ENCODE results near the gene SORBS1. TPM values are rescaled to one million over a fixed set of nuclear protein-coding genes. Genes with fewer than 3 reads are reported as not detected.

The SORBS1 gene
- total RNA-seq, 1 experiment from 2014 or later: 39.9 TPM

DNA sequence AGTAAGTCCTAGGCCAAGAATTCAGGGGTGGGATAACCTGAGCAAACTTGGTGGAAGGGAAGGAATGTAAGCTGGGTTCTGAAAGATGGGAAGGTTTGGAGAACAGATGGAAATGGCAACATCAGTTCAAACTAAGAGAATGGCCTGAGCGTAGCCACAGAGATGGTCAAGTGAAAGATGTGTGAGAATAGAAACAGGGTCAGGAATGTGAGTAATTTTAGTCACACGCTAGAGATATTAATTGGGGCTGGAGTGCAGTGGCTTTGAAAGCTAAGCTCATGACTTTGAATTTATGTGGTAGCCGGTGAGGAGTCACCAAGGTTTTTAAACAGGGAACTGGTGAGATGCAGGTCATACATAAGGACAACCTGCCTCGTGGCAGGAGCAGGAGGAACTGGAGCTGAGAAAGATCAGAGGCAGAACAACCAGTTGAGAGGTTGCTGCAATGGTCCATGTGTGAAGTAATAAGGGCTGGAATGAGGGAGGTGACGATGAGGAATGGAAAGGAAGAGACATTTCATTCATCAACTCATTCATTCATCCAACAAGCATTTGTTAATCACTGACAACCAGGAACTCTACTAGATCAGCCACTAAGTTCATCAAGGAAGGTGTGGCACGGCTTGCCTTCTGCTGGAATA lies 12.9 kb upstream of the SORBS1 start:
- Mint-ChIP-seq H3K36me3 (no peaks in the 10 kb centered on the region), H3K9me3 (no peaks in the 10 kb centered on the region), H3K27ac (no peak overlapping the region), H3K4me3 (no peak overlapping the region), H3K27me3 (ENCODE audit: low read depth) (no peaks in the 10 kb centered on the region), H3K4me1 (peaks cover 4% of the 10 kb centered on the region; the same call in 1 of the 2 replicates)
- DNase-seq (ENCODE audit: low spot score) (no peak), ATAC-seq (no peak)
- CTCF ChIA-PET: interaction anchor here (0.5 kb wide), 1 partner anchor 24 kb away, joined by 3 read pairs; no protein-coding TSS in a partner anchor
- POLR2A ChIA-PET: no interaction called here
- no peak for TF ChIP-seq ZNF671 (CRISPR knock-in tag; IDR thresholded peaks at IDR 0.05)
- TF ChIP-seq ZBTB21 (CRISPR knock-in tag; IDR thresholded peaks at IDR 0.05; ENCODE audit: borderline replicate concordance): no peak
- TF ChIP-seq ZNF219 (CRISPR knock-in tag; IDR thresholded peaks at IDR 0.05; ENCODE audit: borderline replicate concordance): no peak

GRCh38 chr10:95573527-95573926 lies 12.4 kb upstream of the SORBS1 start:
- no peak for DNase-seq (ENCODE audit: low spot score)
- no peak overlapping the region for H3K27ac Mint-ChIP-seq
- TF ChIP-seq GRHL2 (CRISPR knock-in tag; IDR thresholded peaks at IDR 0.05; ENCODE audit: insufficient replicate concordance, severe bottlenecking): no peak
- TF ChIP-seq, protein P1, sequence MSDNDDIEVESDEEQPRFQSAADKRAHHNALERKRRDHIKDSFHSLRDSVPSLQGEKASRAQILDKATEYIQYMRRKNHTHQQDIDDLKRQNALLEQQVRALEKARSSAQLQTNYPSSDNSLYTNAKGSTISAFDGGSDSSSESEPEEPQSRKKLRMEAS (CRISPR knock-in tag; IDR thresholded peaks at IDR 0.05): no peak
- TF ChIP-seq CBFB (CRISPR knock-in tag; IDR thresholded peaks at IDR 0.05; ENCODE audit: low read depth): no peak
- no peak for TF ChIP-seq FOXP4 (CRISPR knock-in tag; IDR thresholded peaks at IDR 0.05)
- TF ChIP-seq FOXP1 (CRISPR knock-in tag; IDR thresholded peaks at IDR 0.05; ENCODE audit: borderline replicate concordance): no peak
- TF ChIP-seq KAT7 (CRISPR knock-in tag; IDR thresholded peaks at IDR 0.05; ENCODE audit: borderline replicate concordance): no peak
- TF ChIP-seq ZNF396 (CRISPR knock-in tag; IDR thresholded peaks at IDR 0.05; ENCODE audit: borderline replicate concordance): no peak
- no peak for TF ChIP-seq ZNF317 (CRISPR knock-in tag; IDR thresholded peaks at IDR 0.05; ENCODE audit: borderline replicate concordance, low read depth)
- no peak for TF ChIP-seq ZNF219 (CRISPR knock-in tag; IDR thresholded peaks at IDR 0.05; ENCODE audit: borderline replicate concordance)
- no peak for TF ChIP-seq NFE2L1 (CRISPR knock-in tag; IDR thresholded peaks at IDR 0.05)
- no peak for TF ChIP-seq RELA (CRISPR knock-in tag; IDR thresholded peaks at IDR 0.05; ENCODE audit: borderline replicate concordance)
- TF ChIP-seq, protein P2, sequence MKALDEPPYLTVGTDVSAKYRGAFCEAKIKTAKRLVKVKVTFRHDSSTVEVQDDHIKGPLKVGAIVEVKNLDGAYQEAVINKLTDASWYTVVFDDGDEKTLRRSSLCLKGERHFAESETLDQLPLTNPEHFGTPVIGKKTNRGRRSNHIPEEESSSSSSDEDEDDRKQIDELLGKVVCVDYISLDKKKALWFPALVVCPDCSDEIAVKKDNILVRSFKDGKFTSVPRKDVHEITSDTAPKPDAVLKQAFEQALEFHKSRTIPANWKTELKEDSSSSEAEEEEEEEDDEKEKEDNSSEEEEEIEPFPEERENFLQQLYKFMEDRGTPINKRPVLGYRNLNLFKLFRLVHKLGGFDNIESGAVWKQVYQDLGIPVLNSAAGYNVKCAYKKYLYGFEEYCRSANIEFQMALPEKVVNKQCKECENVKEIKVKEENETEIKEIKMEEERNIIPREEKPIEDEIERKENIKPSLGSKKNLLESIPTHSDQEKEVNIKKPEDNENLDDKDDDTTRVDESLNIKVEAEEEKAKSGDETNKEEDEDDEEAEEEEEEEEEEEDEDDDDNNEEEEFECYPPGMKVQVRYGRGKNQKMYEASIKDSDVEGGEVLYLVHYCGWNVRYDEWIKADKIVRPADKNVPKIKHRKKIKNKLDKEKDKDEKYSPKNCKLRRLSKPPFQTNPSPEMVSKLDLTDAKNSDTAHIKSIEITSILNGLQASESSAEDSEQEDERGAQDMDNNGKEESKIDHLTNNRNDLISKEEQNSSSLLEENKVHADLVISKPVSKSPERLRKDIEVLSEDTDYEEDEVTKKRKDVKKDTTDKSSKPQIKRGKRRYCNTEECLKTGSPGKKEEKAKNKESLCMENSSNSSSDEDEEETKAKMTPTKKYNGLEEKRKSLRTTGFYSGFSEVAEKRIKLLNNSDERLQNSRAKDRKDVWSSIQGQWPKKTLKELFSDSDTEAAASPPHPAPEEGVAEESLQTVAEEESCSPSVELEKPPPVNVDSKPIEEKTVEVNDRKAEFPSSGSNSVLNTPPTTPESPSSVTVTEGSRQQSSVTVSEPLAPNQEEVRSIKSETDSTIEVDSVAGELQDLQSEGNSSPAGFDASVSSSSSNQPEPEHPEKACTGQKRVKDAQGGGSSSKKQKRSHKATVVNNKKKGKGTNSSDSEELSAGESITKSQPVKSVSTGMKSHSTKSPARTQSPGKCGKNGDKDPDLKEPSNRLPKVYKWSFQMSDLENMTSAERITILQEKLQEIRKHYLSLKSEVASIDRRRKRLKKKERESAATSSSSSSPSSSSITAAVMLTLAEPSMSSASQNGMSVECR (CRISPR knock-in tag; IDR thresholded peaks at IDR 0.05; ENCODE audit: borderline replicate concordance): no peak
- TF ChIP-seq, protein P3, sequence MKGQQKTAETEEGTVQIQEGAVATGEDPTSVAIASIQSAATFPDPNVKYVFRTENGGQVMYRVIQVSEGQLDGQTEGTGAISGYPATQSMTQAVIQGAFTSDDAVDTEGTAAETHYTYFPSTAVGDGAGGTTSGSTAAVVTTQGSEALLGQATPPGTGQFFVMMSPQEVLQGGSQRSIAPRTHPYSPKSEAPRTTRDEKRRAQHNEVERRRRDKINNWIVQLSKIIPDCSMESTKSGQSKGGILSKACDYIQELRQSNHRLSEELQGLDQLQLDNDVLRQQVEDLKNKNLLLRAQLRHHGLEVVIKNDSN (CRISPR knock-in tag; IDR thresholded peaks at IDR 0.05): no peak
- ChIA-PET CTCF (no interaction called here), POLR2A (no interaction called here)
- no peaks in the 10 kb centered on the region for H3K36me3 Mint-ChIP-seq
- H3K27me3 Mint-ChIP-seq (ENCODE audit: low read depth): no peaks in the 10 kb centered on the region; the same call in 1 of the 2 replicates
- no peaks in the 10 kb centered on the region for H3K9me3 Mint-ChIP-seq
- H3K4me3 Mint-ChIP-seq: no peak overlapping the region
- H3K4me1 Mint-ChIP-seq: peaks cover 4% of the 10 kb centered on the region; the same call in 1 of the 2 replicates
- ATAC-seq: no peak

Data from WTC11 (cell line).